ENCODE measurements around the gene RNF145.

Gene RNF145, protein sequence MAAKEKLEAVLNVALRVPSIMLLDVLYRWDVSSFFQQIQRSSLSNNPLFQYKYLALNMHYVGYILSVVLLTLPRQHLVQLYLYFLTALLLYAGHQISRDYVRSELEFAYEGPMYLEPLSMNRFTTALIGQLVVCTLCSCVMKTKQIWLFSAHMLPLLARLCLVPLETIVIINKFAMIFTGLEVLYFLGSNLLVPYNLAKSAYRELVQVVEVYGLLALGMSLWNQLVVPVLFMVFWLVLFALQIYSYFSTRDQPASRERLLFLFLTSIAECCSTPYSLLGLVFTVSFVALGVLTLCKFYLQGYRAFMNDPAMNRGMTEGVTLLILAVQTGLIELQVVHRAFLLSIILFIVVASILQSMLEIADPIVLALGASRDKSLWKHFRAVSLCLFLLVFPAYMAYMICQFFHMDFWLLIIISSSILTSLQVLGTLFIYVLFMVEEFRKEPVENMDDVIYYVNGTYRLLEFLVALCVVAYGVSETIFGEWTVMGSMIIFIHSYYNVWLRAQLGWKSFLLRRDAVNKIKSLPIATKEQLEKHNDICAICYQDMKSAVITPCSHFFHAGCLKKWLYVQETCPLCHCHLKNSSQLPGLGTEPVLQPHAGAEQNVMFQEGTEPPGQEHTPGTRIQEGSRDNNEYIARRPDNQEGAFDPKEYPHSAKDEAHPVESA

DNA sequence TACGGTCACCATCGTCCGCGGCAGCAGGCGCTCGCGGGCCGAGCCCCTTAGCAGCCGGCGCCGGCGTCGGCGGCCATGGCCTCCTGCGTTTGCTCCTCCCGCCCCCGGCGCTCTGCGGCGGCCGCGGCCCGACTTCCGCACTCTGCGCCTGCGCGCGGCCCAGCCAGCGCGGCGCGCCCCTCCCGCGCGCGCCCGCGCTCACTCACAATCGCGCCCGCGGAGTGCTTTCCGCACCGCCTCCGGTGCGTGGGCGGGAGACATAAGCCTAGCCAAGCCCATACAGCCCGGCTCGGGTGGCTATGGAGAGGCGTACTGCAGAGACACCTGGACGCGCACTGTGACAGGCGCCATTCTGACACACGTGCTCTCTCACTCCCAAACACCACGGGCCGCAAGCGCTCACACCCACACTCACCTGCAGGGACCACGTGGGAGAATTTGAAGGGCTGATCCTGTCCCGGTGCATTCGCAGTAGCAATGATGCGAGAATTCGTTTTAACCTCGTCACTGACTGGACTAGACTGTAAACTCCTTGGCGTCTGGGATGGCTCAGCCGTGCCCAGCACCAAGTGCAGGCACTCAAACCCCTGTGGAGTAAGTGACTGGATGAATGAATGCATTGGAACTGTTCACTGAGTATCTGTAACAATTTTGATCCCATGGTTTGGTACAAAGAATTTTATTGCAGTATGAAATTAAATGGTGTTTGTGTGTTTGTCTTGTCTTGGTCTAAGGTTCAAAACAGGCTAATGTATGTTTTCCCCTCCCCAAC, at the start of gene RNF145:
RNF145 (minus strand) TSS at position 116 of the 772 bp plus-strand sequence. CDS start 5,936 bp downstream, outside the sequence.
- peak within 1 kb of the TSS; percentile 77 for H3K27ac ChIP-seq
- TF ChIP-seq ZFX (IDR thresholded peaks at IDR 0.05): no peak
- TF ChIP-seq, protein P1, sequence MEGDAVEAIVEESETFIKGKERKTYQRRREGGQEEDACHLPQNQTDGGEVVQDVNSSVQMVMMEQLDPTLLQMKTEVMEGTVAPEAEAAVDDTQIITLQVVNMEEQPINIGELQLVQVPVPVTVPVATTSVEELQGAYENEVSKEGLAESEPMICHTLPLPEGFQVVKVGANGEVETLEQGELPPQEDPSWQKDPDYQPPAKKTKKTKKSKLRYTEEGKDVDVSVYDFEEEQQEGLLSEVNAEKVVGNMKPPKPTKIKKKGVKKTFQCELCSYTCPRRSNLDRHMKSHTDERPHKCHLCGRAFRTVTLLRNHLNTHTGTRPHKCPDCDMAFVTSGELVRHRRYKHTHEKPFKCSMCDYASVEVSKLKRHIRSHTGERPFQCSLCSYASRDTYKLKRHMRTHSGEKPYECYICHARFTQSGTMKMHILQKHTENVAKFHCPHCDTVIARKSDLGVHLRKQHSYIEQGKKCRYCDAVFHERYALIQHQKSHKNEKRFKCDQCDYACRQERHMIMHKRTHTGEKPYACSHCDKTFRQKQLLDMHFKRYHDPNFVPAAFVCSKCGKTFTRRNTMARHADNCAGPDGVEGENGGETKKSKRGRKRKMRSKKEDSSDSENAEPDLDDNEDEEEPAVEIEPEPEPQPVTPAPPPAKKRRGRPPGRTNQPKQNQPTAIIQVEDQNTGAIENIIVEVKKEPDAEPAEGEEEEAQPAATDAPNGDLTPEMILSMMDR (conservative IDR thresholded peaks at IDR 0.05): no peak

DNA sequence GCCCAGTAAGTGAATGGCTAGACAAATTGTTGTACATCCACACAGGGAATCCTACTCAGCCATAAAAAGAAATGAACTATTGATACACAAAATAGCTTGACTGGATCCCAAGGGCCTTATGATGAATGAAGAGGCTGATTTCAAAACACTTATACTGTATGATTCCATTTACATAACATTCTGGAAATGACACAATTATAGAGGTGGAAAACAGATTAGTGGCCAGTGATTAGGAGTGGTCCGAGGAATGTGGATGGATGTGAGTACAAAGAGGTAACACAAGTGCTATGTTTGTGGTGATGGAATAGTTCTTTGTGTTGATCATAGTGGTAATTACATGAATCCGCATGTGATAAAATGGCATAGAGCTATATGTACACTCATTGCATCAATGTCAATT, 49.0 kb upstream of the RNF145 start:
- no peak overlapping the region for H3K27ac ChIP-seq
- no peak for TF ChIP-seq ZFX (IDR thresholded peaks at IDR 0.05)
- TF ChIP-seq, protein P1 (conservative IDR thresholded peaks at IDR 0.05): no peak

DNA sequence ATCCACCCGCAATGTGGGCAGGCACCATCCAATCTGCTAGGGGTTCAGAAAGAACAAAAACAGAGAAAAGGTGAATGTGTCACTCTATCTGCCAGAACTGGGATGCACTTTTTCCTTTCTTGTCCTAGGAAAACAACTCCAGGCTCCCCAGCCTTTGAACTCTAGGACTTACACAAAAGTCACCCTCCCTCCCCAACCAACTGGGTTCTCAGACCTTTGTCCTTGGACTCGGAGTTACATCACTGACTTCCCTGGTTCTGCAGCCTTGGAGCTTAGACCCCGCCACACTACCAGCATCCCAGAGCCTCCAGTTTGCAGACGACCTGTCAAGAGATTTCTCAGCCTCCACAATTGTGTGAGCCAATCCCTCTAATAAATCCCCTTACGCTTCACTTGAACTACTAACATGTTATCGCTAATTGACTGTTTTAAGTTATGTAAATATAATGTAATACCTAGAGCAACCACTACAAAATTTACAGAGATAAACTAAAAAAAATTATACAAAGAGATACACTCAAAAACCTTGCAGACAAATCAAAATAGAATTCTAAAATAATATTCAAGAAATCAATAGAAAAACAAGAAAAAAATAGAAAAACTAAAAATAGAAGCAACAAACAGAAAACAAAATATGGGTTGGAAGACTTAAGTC, 48.4 kb upstream of the RNF145 start:
- H3K27ac ChIP-seq: no peak overlapping the region
- TF ChIP-seq, protein P1 (conservative IDR thresholded peaks at IDR 0.05): 0 out of 2 replicates have a peak, but pooled peaks have one; percentile 17
- TF ChIP-seq ZFX (IDR thresholded peaks at IDR 0.05): no peak

DNA sequence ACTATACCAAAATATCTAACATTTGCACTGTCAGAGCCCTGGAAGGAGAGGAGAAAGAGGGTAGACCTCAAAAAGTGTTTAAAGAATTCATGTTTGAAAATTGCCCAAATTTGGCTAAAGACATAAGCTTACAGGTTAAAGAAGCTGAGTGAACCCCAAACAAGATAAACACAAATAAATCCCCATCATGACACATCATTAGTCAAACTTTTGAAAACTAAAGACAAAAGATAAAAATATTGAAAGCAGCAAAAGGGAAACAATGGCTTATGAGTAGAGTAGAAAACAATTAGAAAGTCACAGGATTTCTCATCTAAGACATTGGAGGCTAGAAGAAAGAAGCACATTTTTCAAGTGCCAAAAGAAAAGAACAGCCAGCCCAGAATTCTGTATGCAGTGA, 47.7 kb upstream of the RNF145 start:
- no peak overlapping the region for H3K27ac ChIP-seq
- TF ChIP-seq, protein P1 (conservative IDR thresholded peaks at IDR 0.05): no peak
- TF ChIP-seq ZFX (IDR thresholded peaks at IDR 0.05): no peak

DNA sequence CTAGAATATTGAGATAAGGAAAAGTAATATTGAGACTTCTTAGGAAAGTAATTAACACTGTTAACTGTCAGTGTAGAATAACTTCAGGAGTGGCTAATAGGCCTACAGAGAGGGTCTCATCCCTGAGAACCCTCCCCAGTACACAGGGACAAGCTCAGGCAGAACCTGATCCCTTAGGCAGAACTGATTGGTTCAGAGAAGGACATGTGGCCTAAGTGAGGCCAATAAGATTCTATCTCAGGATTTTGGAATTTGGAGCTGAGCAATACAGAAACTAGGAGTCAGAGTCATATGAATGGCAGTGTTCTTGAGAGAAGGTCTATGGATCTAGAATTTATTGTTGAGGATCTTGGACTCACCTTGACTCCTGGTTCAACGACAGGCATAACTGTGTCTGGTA, 42.8 kb upstream of the RNF145 start:
- TF ChIP-seq, protein P1 (conservative IDR thresholded peaks at IDR 0.05): no peak
- TF ChIP-seq ZFX (IDR thresholded peaks at IDR 0.05): no peak
- no peak overlapping the region for H3K27ac ChIP-seq

DNA sequence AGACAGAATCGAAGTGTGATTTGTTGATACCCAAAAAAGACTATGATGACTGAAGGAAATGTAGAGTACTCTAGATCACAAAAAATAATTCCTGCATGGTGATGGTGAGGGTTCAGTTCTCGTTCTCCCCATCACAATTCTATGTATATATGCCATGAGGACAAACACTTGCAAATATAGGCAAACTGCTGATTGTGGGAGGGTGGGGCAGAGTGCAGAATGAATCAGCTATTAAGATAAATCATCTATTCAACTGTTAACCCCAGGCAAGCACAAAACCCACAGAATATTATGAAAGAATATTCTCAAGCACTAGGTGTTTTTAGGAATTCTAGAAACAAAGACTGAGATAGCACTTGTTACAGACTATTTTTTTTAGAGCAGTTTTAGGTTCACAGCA, 39.8 kb upstream of the RNF145 start:
- TF ChIP-seq, protein P1 (conservative IDR thresholded peaks at IDR 0.05): no peak
- no peak for TF ChIP-seq ZFX (IDR thresholded peaks at IDR 0.05)
- H3K27ac ChIP-seq: no peak overlapping the region
